Measurements from ENCODE around the gene NMNAT2.

- TF ChIP-seq CTCF (IDR thresholded peaks at IDR 0.05; ENCODE audit: low read depth, low read length) (no peak), POLR2A (IDR thresholded peaks at IDR 0.05; ENCODE audit: extremely low read depth, insufficient read length) (no peak)
These were observed 122.7 kb downstream of the NMNAT2 start for GRCh38 chr1:183295521-183295920.
